HG03280 (cell line): ENCODE results near the gene ZNF511.
A peak's percentile ranks its signal among the peaks of the same experiment; 100 is the strongest.
"Not testable (repeated sequence)": the region's sequence is repeated elsewhere in the genome, so short reads cannot be mapped to it uniquely, and the experiment has no call there.

Experiments
- ATAC-seq: cut with Tn5 transposase; IDR thresholded peaks from one replicate; pipeline ENCODE4 v1.9.1; 2021; ENCODE audit warnings: mild to moderate bottlenecking, moderate library complexity; ENCODE audit not compliant: unreplicated experiment

Gene ZNF511

GRCh38 chr10:133308421-133309099, at the start of gene ZNF511, which contains the start of gene TUBGCP2:
Gene ZNF511 (plus strand): TSS chr10:133308914. CDS start chr10:133308944, 30 bp downstream.
Gene TUBGCP2 (minus strand): TSS chr10:133308872. CDS start chr10:133302941, 5,931 bp downstream.
- peak; percentile 73 for ATAC-seq

GRCh38 chr10:133259602-133259989, 49.1 kb upstream of the ZNF511 start:
- ATAC-seq, result no peak

- peak; percentile 58 for ATAC-seq
Measured at GRCh38 chr10:133260895-133261725, 47.6 kb upstream of the ZNF511 start.

- ATAC-seq, result peak; percentile 75
Measured at GRCh38 chr10:133261726-133262325, 46.9 kb upstream of the ZNF511 start.

GRCh38 chr10:133262696-133263095, 46.0 kb upstream of the ZNF511 start:
- ATAC-seq, result no peak

- no peak for ATAC-seq
Measured at GRCh38 chr10:133263674-133264073, 45.0 kb upstream of the ZNF511 start.

- ATAC-seq, result no peak
Measured at GRCh38 chr10:133264461-133264860, 44.3 kb upstream of the ZNF511 start.

GRCh38 chr10:133265052-133265451, 43.7 kb upstream of the ZNF511 start:
- ATAC-seq, result not testable (repeated sequence)

- ATAC-seq, result no peak
Measured at GRCh38 chr10:133266056-133266795, 42.5 kb upstream of the ZNF511 start.

GRCh38 chr10:133267293-133267692, 41.4 kb upstream of the ZNF511 start:
- no peak for ATAC-seq

- ATAC-seq, result no peak
Measured at GRCh38 chr10:133267829-133268228, 40.9 kb upstream of the ZNF511 start.

- ATAC-seq, result no peak
Measured at GRCh38 chr10:133268532-133268931, 40.2 kb upstream of the ZNF511 start.

- ATAC-seq, result no peak
Measured at GRCh38 chr10:133269367-133269766, 39.3 kb upstream of the ZNF511 start.

- no peak for ATAC-seq
Measured at GRCh38 chr10:133270204-133270603, 38.5 kb upstream of the ZNF511 start.

GRCh38 chr10:133270773-133271297, 37.9 kb upstream of the ZNF511 start:
- no peak for ATAC-seq

GRCh38 chr10:133271521-133272300, 37.0 kb upstream of the ZNF511 start:
- ATAC-seq, result no peak

- ATAC-seq, result no peak
Measured at GRCh38 chr10:133272301-133272963, 36.3 kb upstream of the ZNF511 start.

GRCh38 chr10:133272964-133273420, 35.7 kb upstream of the ZNF511 start:
- no peak for ATAC-seq

GRCh38 chr10:133273534-133274143, 35.1 kb upstream of the ZNF511 start:
- ATAC-seq, result no peak
